Kidney (tissue), 22 donors: ENCODE results near the gene ARID5A. TPM values are rescaled to one million over a fixed set of nuclear protein-coding genes. Genes with fewer than 3 reads are reported as not detected.

Source experiments
- DNase-seq, 5 donors: peaks; one replicate each; pipeline ENCODE4 v3.0.0-alpha.2; 2013 to 2020
- FAIRE-seq: peaks from 2 replicates; lab custom pipeline; 2012; peaks lifted over from hg19 to GRCh38; lab: Jason Lieb, UNC
- H3K27ac ChIP-seq, 2 donors: one replicate each; pipeline ENCODE4 v1.7.0; 2013; ENCODE audit warnings: low read depth in 2 of 2, low read length in 2 of 2, inconsistent platforms in 1 of 2
- H3K27me3 ChIP-seq: one replicate; pipeline ENCODE4 v1.7.1; 2013; ENCODE audit warnings: low read length, inconsistent platforms; ENCODE audit not compliant: control insufficient read depth, insufficient read depth
- H3K36me3 ChIP-seq, 3 donors: one replicate each; pipeline versions ENCODE4 v1.7.0 to v1.7.1; 2013; ENCODE audit warnings: low read length in 3 of 3, control low read depth in 1 of 3, inconsistent platforms in 1 of 3; ENCODE audit not compliant: insufficient read depth in 3 of 3, control insufficient read depth in 2 of 3
- H3K4me1 ChIP-seq, 3 donors: one replicate each; pipeline versions ENCODE4 v1.7.0 to v1.7.1; 2013; ENCODE audit warnings: low read length in 3 of 3, inconsistent platforms in 1 of 3, low read depth in 1 of 3; ENCODE audit not compliant: control insufficient read depth in 2 of 3, insufficient read depth in 2 of 3
- H3K4me3 ChIP-seq, 3 donors: one replicate each; pipeline versions ENCODE4 v1.7.0 to v1.8.1; 2013; ENCODE audit warnings: low read length in 3 of 3, control low read depth in 1 of 3, inconsistent platforms in 1 of 3
- H3K9ac ChIP-seq, 3 donors: one replicate each; pipeline versions ENCODE4 v1.7.0 to v1.7.1; 2013; ENCODE audit warnings: low read length in 3 of 3, control low read depth in 1 of 3, inconsistent platforms in 1 of 3
- H3K9me3 ChIP-seq, 3 donors: one replicate each; pipeline versions ENCODE4 v1.7.0 to v1.7.1; 2013; ENCODE audit warnings: low read length in 3 of 3, control low read depth in 1 of 3, inconsistent platforms in 1 of 3; ENCODE audit not compliant: control insufficient read depth in 2 of 3, insufficient read depth in 1 of 3
- intact Hi-C: fragments of 100-400 bp; cut with DNase I; formaldehyde crosslinking; loops from one replicate; pipeline ENCODE4 v1.11.1; 2022
- long read RNA-seq, 10 donors: library from polyadenylated mRNA in 1 of 10; unstranded in 1 of 10; transcript quantifications; one replicate each; pipeline ENCODE4 v2.0.0 and lab custom pipeline, GENCODE V29; 2021 to 2026
- polyA plus RNA-seq: library from polyadenylated mRNA; stranded (reverse); fragments of 350-450 nt; fragmentation: Illumina TruSeq; extraction: RNeasy Lipid Tissue Mini Kit (QIAGEN cat#74804); gene quantifications from one replicate; pipeline ENCODE4 v1.2.3, GENCODE V29; 2014; ENCODE audit warnings: low read depth, low replicate concordance; ENCODE audit not compliant: insufficient read depth
- total RNA-seq: library from RNA; stranded (reverse); fragmentation: NEBNext Ultra II Directional; extraction: Animal tissue kit (Norgen Biotek cat#: 25700); gene quantifications from one replicate; pipeline ENCODE4 v1.2.1, GENCODE V29; 2021
- TF ChIP-seq, protein P1 (sequence below): IDR thresholded peaks from 3 replicates; pipeline ENCODE4 v1.5.1; 2012; ENCODE audit warnings: mild to moderate bottlenecking, moderate library complexity, borderline replicate concordance; ENCODE audit not compliant: insufficient read depth; ENCODE audit errors: extremely low read depth
- donor health status: control.
- donor health status: control.
- donor health status: control.
- donor health status: control.
- donor health status: control.
- donor health status: DM: yes; HTN: yes; CAD: no.
- donor health status: Normal renal cell carcinoma (clear cell type).

The ARID5A gene
- total RNA-seq (26.3 TPM), polyA plus RNA-seq (8.6 TPM)
- long read RNA-seq, donor 1, partial matches to known transcripts, result 0 of 1 reads
- long read RNA-seq, donor 1, other reads (novel, unspliced or antisense), result 0 of 1 reads
- long read RNA-seq, donor 2, partial matches to known transcripts, result 0 of 1 reads
- long read RNA-seq, donor 2, other reads (novel, unspliced or antisense), result 0 of 1 reads
- long read RNA-seq, donor 3, result 0 reads
- long read RNA-seq, donor 4, partial matches to known transcripts, result 0 of 3 reads
- long read RNA-seq, donor 4, other reads (novel, unspliced or antisense), result 0 of 3 reads
- long read RNA-seq, donor 5, result 0 reads
- long read RNA-seq, donor 6, partial matches to known transcripts, result 0 of 2 reads
- long read RNA-seq, donor 6, other reads (novel, unspliced or antisense), result 0 of 2 reads
- long read RNA-seq, donor 7, transcript ARID5A-202 (6 exons, 2,038 nt), result minor isoform, 6 of 32 reads
- long read RNA-seq, donor 7, transcript ARID5A-201 (7 exons, 2,188 nt), result major isoform, 10 of 32 reads
- long read RNA-seq, donor 7, partial matches to known transcripts, result 4 of 32 reads
- long read RNA-seq, donor 7, other reads (novel, unspliced or antisense), result 12 of 32 reads
- long read RNA-seq, donor 8, result 0 reads
- long read RNA-seq, donor 9, partial matches to known transcripts, result 0 of 1 reads
- long read RNA-seq, donor 9, other reads (novel, unspliced or antisense), result 0 of 1 reads
- long read RNA-seq, donor 10, partial matches to known transcripts, result 0 of 3 reads
- long read RNA-seq, donor 10, other reads (novel, unspliced or antisense), result 0 of 3 reads

DNA sequence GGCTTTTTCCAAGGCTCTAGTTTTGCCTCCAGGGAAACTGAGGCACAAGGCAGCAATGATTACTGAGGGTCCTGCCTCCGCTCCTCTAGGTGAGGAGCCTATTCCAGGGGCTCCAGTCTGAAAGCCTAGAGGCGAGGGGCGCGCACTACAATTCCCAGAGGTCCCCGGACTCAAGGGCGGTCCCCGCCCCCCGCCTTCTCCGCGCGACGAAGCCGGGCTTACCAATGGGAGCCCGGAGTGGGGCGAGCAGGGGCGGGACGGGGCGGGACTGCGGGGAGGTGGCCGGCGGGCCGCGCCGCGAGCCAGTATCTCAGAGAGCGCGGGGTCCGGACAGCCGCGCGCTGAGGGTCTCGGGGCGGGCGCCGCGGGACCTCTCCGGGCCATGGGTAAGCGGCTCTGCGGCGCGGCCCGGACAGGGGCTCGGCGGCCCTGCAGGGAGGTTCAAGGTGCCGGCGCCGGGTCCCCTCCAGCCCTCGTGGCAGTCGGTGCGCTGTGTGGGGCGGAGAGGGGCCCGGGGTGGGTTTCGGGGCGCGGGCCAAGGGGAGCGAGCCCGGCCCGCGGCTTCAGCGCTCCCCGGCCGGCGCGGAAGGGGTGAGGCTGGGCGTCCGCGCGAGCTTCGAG is at the start of gene ARID5A:
Gene ARID5A, plus strand, starts transcription at position 308 of the 621 bp plus-strand sequence. Its CDS starts 75 bp downstream, at position 383.
- no peaks in the 10 kb centered on the region for H3K9me3 ChIP-seq
- DNase-seq (peak; percentile 92 to 98 (median 96)), FAIRE-seq (no peak)
- peaks cover 0 to 14% (median 12%) of the 10 kb centered on the region in 3 donors for H3K4me1 ChIP-seq
- H3K27me3 ChIP-seq, result no peaks in the 10 kb centered on the region
- H3K36me3 ChIP-seq, result no peaks in the 10 kb centered on the region
- TF ChIP-seq, protein P1, sequence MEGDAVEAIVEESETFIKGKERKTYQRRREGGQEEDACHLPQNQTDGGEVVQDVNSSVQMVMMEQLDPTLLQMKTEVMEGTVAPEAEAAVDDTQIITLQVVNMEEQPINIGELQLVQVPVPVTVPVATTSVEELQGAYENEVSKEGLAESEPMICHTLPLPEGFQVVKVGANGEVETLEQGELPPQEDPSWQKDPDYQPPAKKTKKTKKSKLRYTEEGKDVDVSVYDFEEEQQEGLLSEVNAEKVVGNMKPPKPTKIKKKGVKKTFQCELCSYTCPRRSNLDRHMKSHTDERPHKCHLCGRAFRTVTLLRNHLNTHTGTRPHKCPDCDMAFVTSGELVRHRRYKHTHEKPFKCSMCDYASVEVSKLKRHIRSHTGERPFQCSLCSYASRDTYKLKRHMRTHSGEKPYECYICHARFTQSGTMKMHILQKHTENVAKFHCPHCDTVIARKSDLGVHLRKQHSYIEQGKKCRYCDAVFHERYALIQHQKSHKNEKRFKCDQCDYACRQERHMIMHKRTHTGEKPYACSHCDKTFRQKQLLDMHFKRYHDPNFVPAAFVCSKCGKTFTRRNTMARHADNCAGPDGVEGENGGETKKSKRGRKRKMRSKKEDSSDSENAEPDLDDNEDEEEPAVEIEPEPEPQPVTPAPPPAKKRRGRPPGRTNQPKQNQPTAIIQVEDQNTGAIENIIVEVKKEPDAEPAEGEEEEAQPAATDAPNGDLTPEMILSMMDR, result peak; percentile 16
- H3K4me3 ChIP-seq, result peak within 1 kb of the TSS; percentile 46 to 80 (median 56)
- peak within 1 kb of the TSS in 2 of 3 donors; percentile 62 to 67 for H3K9ac ChIP-seq
- H3K27ac ChIP-seq, result peak within 1 kb of the TSS; percentile 83 to 84
- intact Hi-C loops, result no loop called here

DNA sequence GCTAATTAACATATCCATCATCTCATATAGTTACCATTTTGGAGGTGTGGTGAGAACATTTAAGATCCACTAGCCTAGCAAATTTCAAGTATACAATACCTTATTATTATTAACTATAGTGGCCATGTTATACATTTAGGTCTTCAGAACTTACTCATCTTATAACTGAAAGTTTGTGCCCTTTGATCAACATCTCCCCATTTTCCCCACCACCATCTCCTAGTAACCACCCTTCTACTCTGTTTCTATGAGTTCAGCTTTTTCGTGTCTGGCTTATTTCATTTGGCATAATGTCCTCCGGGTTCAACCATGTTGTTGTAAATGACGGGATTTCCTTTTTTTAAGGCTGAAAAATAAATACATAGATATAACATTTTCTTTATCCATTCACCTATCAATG is 47.3 kb upstream of the ARID5A start:
- TF ChIP-seq, protein P1, result no peak
- no peak for DNase-seq
- no peaks in the 10 kb centered on the region for H3K27me3 ChIP-seq
- H3K36me3 ChIP-seq, result no peaks in the 10 kb centered on the region
- H3K9me3 ChIP-seq, result peaks cover 0 to 5% (median 0%) of the 10 kb centered on the region in 3 donors
- no peak overlapping the region for H3K27ac ChIP-seq
- intact Hi-C loops, result no loop called here
- H3K4me3 ChIP-seq, result no peak overlapping the region
- FAIRE-seq, result no peak
- H3K4me1 ChIP-seq, result peaks cover 0 to 6% (median 0%) of the 10 kb centered on the region in 3 donors
- H3K9ac ChIP-seq, result no peak overlapping the region

GRCh38 chr2:96489663-96490062 is 46.9 kb upstream of the ARID5A start:
- FAIRE-seq (no peak), DNase-seq (no peak)
- no peaks in the 10 kb centered on the region for H3K27me3 ChIP-seq
- peaks cover 0 to 7% (median 0%) of the 10 kb centered on the region in 3 donors for H3K9me3 ChIP-seq
- TF ChIP-seq, protein P1, result no peak
- no peak overlapping the region for H3K4me3 ChIP-seq
- no peak overlapping the region for H3K9ac ChIP-seq
- no peak overlapping the region for H3K27ac ChIP-seq
- H3K4me1 ChIP-seq, result peaks cover 0 to 6% (median 0%) of the 10 kb centered on the region in 3 donors
- intact Hi-C loops, result no loop called here
- no peaks in the 10 kb centered on the region for H3K36me3 ChIP-seq
